ENCODE measurements around the gene ARSI. TPM values are rescaled to one million over a fixed set of nuclear protein-coding genes. Genes with fewer than 3 reads are reported as not detected.

The ARSI gene
- total and polyA plus RNA-seq, 4 donors, result 0.23 to 0.51 (median 0.33) TPM; not detected in 1

- WGBS, result 92% methylated on average over 17 of the region's 17 CpGs
- DNase-seq (ENCODE audit: low spot score), result no peak
- H3K36me3 ChIP-seq (ENCODE audit: control insufficient read depth in 4 of 4, insufficient read depth in 3 of 4, low read depth in 1 of 4, low read length in 3 of 4), result no peaks in the 10 kb centered on the region
- no peak overlapping the region for H3K9ac ChIP-seq (ENCODE audit: low read depth in 1 of 2, low read length in 2 of 2)
- no peak overlapping the region for H3K27ac ChIP-seq (ENCODE audit: low read depth in 1 of 2, low read length in 2 of 2)
- H3K4me3 ChIP-seq (ENCODE audit: low read depth in 1 of 3, low read length in 3 of 3), result no peak overlapping the region
- peaks cover 0 to 4% (median 0%) of the 10 kb centered on the region in 4 donors for H3K27me3 ChIP-seq (ENCODE audit: control insufficient read depth in 4 of 4, insufficient read depth in 4 of 4, low read length in 3 of 4)
- no peaks in the 10 kb centered on the region for H3K9me3 ChIP-seq (ENCODE audit: control insufficient read depth in 4 of 4, low read length in 3 of 4)
- no peaks in the 10 kb centered on the region for H3K4me1 ChIP-seq (ENCODE audit: control insufficient read depth in 4 of 4, insufficient read depth in 4 of 4, low read length in 3 of 4)
- TF ChIP-seq HNF4A (conservative IDR thresholded peaks at IDR 0.05) (no peak), JUND (IDR thresholded peaks at IDR 0.05) (no peak), EGR1 (IDR thresholded peaks at IDR 0.05; ENCODE audit: low read depth in 2 of 2) (no peak), RXRA (IDR thresholded peaks at IDR 0.05) (no peak), NR2F2 (IDR thresholded peaks at IDR 0.05) (no peak), REST (IDR thresholded peaks at IDR 0.05) (no peak), YY1 (IDR thresholded peaks at IDR 0.05) (no peak), RAD21 (IDR thresholded peaks at IDR 0.05) (no peak), ATF3 (IDR thresholded peaks at IDR 0.05) (no peak), SP1 (IDR thresholded peaks at IDR 0.05) (no peak), FOXA2 (IDR thresholded peaks at IDR 0.05) (no peak), ZBTB33 (IDR thresholded peaks at IDR 0.05) (no peak), HNF4G (IDR thresholded peaks at IDR 0.05) (no peak), GABPA (IDR thresholded peaks at IDR 0.05 in 1 of 2, conservative IDR thresholded peaks at IDR 0.05 in 1 of 2) (no peak)
These were observed 6.8 kb downstream of the ARSI start for GRCh38 chr5:150295741-150296486.

GRCh38 chr5:150295172-150295634 lies 7.5 kb downstream of the ARSI start:
- Histone ChIP-seq H3K36me3 (ENCODE audit: control insufficient read depth in 4 of 4, insufficient read depth in 3 of 4, low read depth in 1 of 4, low read length in 3 of 4) (no peaks in the 10 kb centered on the region), H3K27me3 (ENCODE audit: control insufficient read depth in 4 of 4, insufficient read depth in 4 of 4, low read length in 3 of 4) (peaks cover 0 to 4% (median 0%) of the 10 kb centered on the region in 4 donors), H3K27ac (ENCODE audit: low read depth in 1 of 2, low read length in 2 of 2) (no peak overlapping the region), H3K9me3 (ENCODE audit: control insufficient read depth in 4 of 4, low read length in 3 of 4) (no peaks in the 10 kb centered on the region), H3K9ac (ENCODE audit: low read depth in 1 of 2, low read length in 2 of 2) (no peak overlapping the region), H3K4me3 (ENCODE audit: low read depth in 1 of 3, low read length in 3 of 3) (no peak overlapping the region), H3K4me1 (ENCODE audit: control insufficient read depth in 4 of 4, insufficient read depth in 4 of 4, low read length in 3 of 4) (no peaks in the 10 kb centered on the region)
- DNase-seq (ENCODE audit: low spot score), result no peak
- 60% methylated on average over 10 of the region's 10 CpGs for WGBS
- no peak for TF ChIP-seq ATF3 (IDR thresholded peaks at IDR 0.05)
- TF ChIP-seq SP1 (IDR thresholded peaks at IDR 0.05), result no peak
- TF ChIP-seq NR2F2 (IDR thresholded peaks at IDR 0.05), result no peak
- no peak for TF ChIP-seq CTCF (IDR thresholded peaks at IDR 0.05; ENCODE audit: low read depth, low read length, missing input control)
- TF ChIP-seq EGR1 (IDR thresholded peaks at IDR 0.05; ENCODE audit: low read depth in 2 of 2), result no peak
- TF ChIP-seq GABPA (IDR thresholded peaks at IDR 0.05 in 1 of 2, conservative IDR thresholded peaks at IDR 0.05 in 1 of 2), result no peak
- no peak for TF ChIP-seq MAX (IDR thresholded peaks at IDR 0.05)
- no peak for TF ChIP-seq FOXA2 (IDR thresholded peaks at IDR 0.05)
- no peak for TF ChIP-seq RAD21 (IDR thresholded peaks at IDR 0.05)
- TF ChIP-seq TAF1 (conservative IDR thresholded peaks at IDR 0.05), result no peak
- TF ChIP-seq YY1 (IDR thresholded peaks at IDR 0.05), result no peak
- no peak for TF ChIP-seq HNF4G (IDR thresholded peaks at IDR 0.05)
- TF ChIP-seq JUND (IDR thresholded peaks at IDR 0.05), result no peak
- TF ChIP-seq HNF4A (conservative IDR thresholded peaks at IDR 0.05), result no peak
- TF ChIP-seq ZBTB33 (IDR thresholded peaks at IDR 0.05), result no peak
- TF ChIP-seq RXRA (IDR thresholded peaks at IDR 0.05), result no peak

Measured in liver (tissue), 9 donors.